T-helper 1 cell (primary cell): ENCODE results near the gene LGALS9.
A peak's percentile ranks its signal among the peaks of the same experiment; 100 is the strongest.
"Not testable (repeated sequence)": the region's sequence is repeated elsewhere in the genome, so short reads cannot be mapped to it uniquely, and the experiment has no call there.

ENCODE experiments used
- DNase-seq, 5 donors: peaks; one replicate each; pipeline ENCODE4 v3.0.0-alpha.2; 2012 to 2020

The LGALS9 gene

DNA sequence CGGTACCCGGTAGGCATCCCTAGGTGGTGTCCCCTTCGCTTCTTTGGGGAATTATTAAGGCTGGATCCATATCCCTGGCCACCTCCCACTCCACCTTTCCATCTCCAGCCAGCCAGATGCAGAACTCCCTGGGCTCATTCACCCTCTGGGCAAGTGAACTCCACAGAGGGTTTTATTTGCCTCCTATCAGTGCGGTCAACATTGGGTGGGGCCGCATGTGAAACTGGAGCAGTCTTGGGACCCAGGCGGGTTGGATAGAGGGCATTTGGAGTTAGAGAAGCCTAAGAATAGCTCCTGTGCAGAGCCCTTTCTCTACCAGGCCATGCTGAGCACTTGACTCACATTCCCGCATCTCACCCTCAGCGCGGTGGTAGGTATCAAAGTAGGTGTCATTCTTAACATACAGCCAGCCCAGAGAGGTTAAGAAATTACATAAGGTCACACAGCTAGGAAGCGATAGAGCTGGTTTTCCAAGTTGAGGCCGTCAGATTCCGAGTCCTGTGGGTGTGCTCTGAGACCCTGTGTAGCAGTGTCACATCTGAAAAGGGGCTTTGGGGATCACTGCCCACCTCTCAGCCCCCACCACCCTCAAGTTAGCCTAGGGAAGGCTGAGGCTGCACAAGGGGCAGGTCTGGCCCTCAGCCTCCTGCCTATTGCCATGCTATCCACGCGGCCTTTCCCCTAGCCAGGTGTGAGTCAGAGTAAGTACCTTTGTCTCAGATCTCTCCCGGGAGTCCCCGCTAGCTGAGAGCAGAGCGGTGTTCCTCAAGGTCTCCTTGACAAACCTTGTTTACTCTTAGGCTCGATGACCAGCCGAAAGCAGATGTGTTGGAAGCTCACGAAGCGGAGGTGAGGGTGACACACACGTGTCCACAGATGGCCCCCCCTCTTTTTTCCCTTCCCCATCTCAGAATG lies 26.9 kb upstream of the LGALS9 start:
- no peak for DNase-seq

GRCh38 chr17:27605409-27605808 lies 25.6 kb upstream of the LGALS9 start:
- DNase-seq: no peak

- no peak for DNase-seq
Observed at GRCh38 chr17:27607521-27608091, 23.4 kb upstream of the LGALS9 start.

- DNase-seq: no peak
Observed at GRCh38 chr17:27608328-27609230, 22.4 kb upstream of the LGALS9 start.

GRCh38 chr17:27609611-27610303 lies 21.2 kb upstream of the LGALS9 start:
- DNase-seq: peak in 1 of 5 donors; percentile 22

DNA sequence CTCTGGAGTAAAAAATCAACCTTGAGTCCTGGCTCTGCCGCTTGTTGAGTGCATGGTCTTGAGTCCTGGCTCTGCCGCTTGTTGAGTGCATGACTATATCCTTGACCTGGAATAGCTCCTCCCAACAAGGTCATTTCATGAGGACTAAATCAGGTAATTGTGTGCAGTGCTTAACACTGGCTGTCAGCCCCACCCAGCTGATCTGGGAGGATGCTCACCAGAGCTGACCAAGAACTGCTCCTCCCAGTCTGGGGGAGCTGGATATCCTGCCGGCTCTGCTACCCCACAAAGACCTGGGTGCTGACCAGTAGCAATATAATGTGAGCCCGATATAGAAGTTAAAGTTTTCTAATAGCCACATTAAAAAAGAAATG lies 20.7 kb upstream of the LGALS9 start:
- no peak for DNase-seq

DNA sequence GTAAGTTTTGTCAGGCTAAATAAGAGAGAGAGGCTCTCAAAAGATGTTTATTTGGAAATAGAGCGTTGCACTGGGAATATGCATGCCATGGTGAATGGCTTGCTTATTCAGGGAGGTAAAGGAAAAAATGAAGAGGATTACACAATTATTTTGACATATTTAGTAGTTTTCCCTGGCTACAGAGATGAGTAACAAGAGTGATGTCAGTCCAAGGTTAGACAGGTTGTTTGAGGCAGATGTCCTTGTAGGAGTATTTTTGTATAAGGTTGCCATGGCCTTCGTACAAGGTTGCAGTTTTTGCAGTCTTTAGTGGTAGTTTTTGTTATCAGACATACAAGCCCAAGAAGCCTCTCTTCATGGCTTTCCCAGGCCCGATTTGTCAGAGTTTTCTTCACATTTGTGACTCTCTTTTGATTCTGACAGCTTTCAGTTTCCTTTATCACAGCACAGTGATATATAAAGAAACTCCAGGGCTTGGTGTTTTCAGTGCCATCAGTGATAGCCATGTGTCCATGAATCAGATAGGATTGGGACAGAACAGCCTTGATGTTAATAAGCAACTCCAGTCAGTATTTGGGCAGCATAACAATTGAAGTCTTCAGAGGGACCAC lies 18.7 kb upstream of the LGALS9 start:
- no peak for DNase-seq

DNA sequence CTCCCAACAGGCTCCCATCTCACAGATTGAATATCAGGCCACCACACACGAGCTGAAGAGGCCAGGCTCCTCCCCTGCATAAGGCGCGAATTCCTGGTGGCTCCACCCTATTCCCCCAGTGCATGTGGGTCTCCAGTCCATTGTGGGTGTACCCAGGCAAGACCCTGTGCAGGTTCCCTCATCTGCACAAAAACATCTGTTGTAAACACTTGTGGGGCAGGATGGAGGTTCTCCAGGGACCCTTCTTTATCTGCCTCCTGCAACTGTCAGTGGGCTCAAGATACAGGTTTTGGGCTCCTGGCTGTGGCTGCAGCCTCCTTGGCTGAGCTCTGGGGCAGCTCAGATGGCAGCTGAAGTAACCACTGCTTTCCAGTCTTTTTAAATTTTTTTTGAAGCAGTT lies 17.6 kb upstream of the LGALS9 start:
- DNase-seq: no peak

- DNase-seq: no peak
Observed at GRCh38 chr17:27615121-27615520, 15.9 kb upstream of the LGALS9 start.

- no peak for DNase-seq
Observed at GRCh38 chr17:27616414-27616813, 14.6 kb upstream of the LGALS9 start.

GRCh38 chr17:27618417-27618816 lies 12.6 kb upstream of the LGALS9 start:
- no peak for DNase-seq

DNA sequence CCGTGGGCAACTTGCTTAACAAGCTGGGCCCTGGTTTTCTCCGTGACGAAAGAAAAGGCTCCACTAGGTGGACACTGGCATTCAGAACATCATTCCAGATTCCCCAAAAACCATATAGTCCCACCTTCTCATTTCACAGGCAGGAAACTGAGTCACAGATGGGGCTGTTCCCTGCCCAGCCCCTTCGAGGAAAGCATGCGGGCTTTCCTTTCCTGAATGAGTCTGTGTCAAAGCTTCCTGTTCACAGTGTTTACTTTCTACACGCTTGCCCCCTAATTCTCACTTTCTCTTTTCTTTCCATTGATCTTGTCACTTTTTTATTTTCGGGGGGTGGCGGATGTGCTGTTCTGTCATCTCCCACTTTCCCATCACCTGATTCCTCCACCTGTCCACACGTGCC lies 10.3 kb upstream of the LGALS9 start:
- DNase-seq: peak in 1 of 5 donors; percentile 20

DNA sequence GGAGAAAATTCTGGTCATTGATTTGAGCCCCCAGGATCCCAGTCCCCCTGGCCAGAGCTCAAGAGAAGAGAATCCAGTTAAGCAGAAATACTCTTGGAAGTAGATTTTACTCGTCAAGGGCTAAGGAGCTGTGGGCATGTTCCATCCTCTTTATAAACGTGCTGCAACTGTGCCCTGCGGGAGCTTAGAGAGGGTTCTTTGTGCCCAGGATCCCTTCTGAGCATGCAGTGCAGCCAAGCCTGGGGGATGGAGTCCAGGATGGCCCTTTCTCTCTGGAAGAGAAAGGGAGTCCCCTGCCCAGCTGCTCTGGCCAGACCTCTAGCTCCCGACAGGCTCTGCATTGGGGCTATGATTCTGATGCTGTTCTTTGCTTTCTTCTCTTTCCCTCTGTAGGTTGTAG lies 9.5 kb upstream of the LGALS9 start:
- no peak for DNase-seq

DNA sequence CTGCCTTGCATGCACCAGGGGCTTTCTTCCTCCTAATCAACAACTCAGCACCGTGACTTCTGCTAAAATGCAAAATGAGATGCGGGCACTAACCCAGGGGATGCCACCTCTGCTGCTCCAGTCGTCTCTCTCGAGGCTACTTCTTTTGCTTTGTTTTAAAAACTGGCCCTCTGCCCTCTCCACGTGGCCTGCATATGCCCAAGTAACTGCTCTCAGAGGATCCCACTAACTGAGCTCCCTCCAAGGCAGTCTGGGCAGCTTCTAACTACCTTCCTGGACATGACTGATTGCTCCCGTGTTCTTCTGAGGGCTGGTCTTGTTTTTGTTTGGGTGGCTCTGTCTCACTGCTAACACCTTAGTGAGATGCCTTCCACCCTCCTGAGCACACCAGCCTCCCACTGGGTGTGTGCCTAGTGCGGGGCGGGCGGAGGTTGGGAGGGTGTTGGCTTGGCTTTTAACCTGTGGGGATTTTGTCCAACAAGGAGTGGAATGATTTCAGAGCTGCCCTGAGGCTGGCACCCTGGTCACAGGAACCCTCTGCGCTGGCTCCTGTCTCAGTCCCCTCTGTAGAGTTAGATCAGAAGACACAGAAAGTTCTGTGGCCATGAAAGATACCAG lies 8.9 kb upstream of the LGALS9 start:
- DNase-seq: no peak

- no peak for DNase-seq
Observed at GRCh38 chr17:27622986-27623385, 8.0 kb upstream of the LGALS9 start.

- DNase-seq: no peak
Observed at GRCh38 chr17:27623614-27624013, 7.4 kb upstream of the LGALS9 start.

DNA sequence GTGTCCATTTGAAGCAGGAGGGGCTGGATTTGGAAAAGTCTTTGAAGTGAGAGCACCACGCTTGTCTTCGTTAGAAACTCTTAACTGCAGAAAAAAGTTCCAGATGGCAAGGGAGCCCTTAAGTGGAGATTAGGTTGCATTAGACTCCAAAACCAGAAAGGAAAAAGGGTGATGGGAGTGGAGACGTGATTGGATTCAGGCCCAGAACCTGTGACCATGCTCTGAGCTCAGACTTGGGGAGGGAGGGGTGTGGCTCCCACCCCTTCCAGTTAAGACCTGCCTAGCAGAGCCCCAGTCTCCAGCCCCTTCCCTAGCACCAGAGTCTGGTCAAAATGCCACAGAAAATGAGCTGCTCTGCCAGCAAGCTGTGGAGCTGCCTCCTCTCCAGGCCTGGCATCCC lies 6.4 kb upstream of the LGALS9 start:
- no peak for DNase-seq

- no peak for DNase-seq
Observed at GRCh38 chr17:27625856-27626255, 5.1 kb upstream of the LGALS9 start.

GRCh38 chr17:27627514-27627913 lies 3.5 kb upstream of the LGALS9 start:
- no peak for DNase-seq

DNA sequence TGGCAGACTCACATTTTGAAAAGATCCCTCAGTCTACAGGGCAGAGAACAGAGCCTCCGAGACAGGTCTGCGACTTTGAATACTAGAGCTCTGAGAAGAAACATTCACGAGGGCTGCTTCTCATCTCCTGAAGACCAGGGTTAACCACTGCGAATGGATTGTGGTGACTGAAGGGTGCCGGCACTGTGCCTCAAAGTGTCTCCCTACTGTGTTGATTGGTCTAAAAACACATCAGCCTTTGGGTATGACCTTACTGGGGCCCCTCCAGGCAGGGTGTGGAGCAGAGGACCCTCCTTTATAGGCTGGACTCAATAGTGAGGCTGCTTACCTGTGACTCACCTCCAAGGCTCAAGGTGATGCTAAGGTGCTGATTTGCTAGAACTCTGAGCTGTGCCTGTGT lies 2.6 kb upstream of the LGALS9 start:
- DNase-seq: no peak

GRCh38 chr17:27629260-27629659 lies 1.7 kb upstream of the LGALS9 start:
- not testable (repeated sequence) for DNase-seq

GRCh38 chr17:27631411-27631760 lies 398 bp downstream of the LGALS9 start:
- DNase-seq: peak in 1 of 5 donors; percentile 25
